RKO (cell line): ENCODE measurements around the gene SIK3.

Source experiments
- DNase-seq: peaks from one replicate; pipeline ENCODE4 v3.0.0-alpha.2; 2016; ENCODE audit warnings: low spot score

Gene SIK3

DNA sequence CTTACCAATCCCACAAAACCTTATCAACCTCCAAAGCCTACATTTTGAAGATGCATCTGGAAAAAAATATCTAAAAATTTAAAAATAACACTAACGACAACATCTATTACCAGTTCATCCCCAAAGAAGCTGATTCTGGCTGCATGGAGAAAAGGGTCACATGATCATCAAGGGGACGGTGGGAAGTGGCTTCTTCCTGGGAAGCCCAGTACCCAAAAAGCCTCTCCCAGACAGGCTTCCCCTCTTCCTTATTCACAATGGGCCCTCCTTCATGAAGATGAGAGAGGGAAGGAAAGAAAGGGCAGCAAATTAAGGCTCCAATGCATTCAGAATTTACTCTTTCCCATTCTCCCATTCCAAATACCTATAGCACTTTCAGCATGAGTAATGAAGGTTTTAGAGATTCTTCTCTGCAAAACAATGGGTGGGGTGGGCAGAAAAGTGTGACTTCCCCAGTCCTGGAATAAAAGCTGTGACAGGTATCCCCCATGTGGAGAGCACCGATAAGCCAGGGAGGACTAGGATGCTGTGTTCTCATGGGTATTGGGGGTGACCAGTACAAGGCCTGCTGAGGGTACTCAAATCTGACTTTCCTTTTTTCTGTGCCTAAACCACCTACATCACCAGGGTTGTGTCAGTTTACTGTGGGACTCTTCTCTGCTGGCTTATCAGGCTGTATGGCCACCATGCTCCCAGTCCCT is 88.2 kb downstream of the SIK3 start:
- no peak for DNase-seq

DNA sequence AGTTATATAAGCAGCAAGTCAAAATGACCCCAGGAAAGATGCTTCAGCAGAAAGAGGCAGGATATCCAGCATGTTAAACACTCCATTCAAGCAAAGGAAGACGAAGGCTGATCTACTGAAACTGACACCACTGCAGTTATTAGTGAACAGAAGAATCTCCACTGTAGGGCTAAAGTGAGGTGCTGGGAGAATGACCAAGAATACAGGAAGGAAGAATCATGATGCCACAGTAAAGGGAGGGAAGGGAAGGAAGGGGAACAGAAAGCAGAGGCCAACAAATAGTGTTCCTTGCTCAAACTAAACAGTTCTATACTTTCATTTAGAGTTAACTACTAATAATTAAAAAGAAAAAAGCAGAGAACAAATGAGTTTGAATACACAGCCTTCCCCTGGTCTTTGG is 92.5 kb downstream of the SIK3 start:
- DNase-seq: no peak

DNA sequence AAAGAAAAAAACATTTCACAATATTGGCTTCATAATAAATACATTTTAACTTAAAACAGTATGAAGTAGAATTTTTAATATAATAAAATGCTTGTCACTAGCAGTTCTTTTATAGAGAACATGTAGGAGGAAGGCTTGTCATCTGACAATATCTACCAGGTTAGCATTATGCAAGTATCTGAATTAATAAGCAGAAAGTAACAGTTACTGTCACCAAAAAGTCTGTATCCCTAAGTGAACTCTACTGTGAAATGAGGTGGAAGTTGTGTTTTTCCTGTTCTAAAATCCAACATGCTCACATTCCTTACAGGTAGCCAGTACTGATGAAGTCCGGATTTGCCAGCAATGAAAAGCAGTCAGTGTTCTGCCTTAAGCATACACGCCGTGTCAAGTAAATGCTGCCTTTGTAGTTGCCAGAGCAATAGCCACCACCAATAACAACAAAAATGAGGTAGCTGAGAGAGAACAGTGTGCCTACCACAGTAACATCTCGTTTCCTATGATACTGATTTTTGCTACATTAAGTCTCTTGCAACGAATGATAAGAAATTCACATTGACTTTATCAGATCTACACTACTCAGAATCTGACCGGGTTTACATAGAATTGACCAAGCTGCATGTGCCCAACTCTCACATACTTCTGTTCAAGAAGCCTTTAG is 95.5 kb downstream of the SIK3 start:
- DNase-seq: no peak

DNA sequence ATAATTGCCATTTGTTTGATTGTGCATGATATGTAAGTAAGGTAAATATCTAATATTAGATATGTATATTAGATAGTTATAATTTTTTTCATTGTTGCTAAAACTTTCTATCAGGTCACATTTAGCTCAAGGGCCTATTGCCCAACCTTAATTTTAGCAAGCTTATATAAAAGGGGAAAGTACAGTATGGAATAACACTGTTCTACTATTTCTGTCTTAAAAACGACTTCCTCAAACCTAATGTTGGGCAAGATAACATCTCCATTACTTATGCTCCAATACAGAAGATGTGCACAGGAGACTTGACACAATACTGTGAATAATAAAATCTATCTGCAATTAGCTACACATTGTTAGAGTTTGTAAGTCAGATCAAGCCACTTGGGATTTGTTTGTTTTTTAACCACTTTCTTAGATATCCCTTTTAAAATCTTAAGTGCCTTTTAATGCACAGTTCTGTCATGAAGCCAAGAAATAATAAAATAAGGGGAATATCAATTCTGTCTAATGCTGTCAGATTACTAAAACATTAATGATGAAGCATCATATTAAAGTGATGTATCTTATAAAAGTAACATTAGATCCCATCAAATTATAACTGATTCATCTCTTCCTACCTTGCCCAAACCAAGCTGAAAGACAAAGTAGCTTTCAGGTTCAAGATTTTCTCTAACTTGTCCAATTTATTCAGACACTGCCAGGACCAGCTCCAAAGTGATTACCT is 98.1 kb downstream of the SIK3 start:
- DNase-seq: no peak

DNA sequence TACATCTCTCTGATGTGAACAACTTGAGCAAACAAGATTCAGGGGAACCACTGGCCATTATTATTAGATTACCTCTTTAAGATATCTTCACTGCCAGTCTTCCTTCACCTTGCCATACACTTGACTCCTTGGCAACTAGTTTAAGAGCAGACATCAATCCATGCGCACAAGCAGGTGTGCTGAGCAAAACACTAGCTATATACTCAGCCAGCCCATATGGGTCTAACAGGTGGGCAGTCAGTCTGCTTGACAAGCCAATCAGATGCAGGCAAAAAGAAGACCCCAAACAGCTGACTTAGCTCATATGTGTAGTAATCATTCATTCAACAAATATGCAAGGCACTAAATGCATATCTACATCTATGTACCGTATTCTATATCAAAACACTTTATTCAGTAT is 101.2 kb downstream of the SIK3 start:
- no peak for DNase-seq

DNA sequence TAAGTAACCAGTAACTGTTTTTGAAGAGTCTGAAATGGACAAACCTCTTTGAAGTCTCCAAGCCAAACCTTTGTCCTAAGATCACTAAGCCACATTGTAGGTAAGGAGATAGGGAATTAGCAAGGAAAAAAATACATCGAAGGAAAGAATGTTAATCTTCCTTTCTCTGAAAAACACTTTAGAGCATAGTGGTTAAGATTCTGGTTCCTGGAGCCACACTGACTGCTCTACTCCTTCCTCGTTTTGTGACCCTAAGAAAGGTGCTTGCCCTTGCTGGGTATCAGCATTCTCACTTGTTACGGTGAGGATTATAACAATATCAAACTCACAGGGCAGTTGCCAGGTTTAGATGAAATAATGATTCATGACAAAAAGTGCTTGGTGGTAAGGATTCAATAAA is 104.0 kb downstream of the SIK3 start:
- no peak for DNase-seq

DNA sequence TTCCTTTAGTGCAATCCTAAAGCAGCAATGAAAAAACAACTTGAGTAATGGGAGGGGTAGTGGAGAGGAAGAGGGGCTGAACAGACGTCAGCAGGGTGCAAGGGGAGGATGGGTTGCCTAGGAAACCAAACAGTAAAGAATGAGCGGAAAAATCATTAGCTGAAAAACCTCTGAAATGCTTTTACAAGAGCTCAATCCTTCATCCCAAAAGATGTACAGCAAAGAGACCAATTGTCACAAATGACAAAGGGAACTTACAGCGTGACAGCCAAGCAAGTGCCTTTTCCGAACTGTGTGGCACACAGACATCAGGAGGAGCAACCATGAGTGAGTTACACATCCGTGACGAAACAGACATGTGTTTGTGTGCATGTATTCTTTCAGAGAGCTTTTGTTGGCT is 104.6 kb downstream of the SIK3 start:
- DNase-seq: no peak

DNA sequence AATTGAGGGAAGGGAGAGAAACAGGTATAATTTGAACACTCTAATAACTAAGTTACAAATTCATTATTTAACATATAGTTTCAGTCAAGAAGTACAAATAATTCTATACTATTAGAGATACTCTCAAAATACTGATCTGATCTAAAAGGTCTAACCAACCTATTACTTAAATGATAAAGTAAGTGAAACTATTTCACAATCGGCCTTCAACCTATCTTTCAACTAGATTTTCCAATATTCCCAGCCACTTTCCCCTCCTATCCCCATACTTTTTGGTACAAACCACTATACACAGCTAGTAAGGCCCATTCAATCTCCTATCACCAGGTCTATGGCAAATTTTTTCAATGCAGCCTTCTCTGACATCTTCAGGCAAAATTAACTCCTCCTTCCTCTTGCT is 106.7 kb downstream of the SIK3 start:
- no peak for DNase-seq

DNA sequence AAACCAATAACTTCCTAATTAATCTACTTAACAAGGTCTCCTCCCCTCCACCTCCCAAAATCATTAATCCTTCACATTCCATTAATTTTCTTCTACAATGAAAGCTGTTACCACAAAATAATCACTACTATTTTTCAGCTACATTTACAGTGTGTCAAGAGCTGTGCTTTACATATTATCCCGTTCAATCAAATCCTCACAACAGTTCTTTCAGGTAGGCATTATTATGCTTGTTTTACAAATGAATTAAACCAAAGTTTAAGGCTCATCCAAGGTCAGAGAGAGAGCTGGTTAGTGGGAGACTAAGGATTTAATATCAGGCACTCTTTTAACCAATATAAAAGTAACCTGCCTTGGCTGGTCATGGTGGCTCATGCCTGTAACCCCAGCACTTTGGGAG is 107.4 kb downstream of the SIK3 start:
- no peak for DNase-seq

DNA sequence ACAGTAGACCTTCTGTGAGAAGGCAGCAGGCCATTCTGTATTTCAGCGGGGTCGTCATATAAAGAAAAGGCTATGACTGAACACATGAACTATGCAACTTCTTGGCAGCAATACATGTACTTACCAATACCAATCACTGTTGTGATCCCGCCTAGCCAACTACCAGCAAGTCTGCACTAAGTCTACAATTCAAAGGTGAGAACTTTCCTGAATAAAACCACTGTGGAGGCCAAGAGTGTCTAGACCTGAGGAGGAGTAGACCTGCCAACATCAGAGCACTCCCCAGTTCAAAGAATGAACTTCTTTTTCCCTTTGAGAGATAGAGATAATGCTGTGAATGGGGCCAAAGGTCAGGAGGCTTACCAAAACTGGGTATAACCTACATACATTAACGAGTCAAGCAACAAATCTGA is 108.2 kb downstream of the SIK3 start:
- no peak for DNase-seq

DNA sequence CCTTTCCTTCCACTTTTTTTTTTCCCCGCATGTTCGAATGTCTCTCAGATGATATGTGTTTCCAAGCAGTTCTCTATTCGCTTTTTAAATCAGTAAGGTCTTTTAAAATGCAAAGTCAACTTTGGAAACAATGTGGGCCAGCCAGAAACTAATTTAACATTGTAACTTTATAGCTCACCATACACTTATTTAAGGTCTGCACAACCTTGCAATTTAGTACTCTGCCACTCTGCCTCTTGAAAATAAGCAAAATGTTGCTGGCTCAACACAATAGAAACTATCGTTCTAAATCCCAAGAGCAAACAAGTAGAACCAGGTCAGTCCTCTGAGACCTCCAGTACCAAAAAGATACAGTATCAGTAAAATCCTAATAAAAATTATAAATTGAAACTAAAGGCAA is 109.0 kb downstream of the SIK3 start:
- no peak for DNase-seq

DNA sequence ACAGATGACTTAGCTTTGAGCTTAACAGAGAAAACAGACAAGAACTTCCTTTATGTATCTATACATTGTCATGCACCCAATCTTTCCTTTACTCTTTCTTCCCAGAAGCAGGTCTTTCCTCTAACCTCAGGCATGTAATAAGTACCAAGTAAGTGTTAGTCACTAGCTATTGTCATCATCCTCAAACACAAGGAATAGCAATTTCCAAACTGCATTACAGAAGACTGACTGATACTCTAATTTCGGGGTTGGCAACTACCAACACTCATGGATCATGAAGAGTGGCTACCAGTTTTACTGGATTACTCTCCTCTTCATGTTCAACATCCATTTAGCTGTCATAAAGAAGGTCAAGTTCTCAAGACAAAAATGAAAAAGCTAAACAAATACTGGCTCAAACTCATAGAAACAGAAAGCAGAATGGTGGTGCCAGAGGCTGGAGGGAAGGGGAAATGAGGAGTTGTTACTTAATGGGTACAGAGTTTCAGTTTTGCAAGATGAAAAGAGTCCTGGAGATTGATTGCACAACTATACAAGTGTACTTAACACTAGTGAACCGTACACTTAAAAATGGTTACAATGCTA is 111.6 kb downstream of the SIK3 start:
- peak; percentile 79 for DNase-seq

DNA sequence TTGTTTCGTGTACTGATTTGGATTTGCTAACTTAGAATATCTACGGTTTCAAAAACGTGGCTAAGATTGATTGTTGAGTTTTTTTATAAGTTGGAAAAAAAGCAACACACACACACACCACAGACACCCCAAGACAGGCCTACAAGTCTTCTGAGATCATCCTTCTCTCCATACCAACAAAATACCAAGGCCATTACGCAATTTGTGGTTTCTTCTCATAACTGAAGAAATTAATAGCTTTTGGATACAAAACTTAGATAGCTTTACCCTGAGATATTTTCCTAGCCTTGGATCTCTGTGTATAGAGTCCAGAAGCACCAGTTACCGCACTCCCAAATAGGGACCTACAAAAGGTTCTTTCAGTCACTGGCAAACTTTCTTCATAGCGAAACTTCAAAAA is 113.6 kb downstream of the SIK3 start:
- no peak for DNase-seq

DNA sequence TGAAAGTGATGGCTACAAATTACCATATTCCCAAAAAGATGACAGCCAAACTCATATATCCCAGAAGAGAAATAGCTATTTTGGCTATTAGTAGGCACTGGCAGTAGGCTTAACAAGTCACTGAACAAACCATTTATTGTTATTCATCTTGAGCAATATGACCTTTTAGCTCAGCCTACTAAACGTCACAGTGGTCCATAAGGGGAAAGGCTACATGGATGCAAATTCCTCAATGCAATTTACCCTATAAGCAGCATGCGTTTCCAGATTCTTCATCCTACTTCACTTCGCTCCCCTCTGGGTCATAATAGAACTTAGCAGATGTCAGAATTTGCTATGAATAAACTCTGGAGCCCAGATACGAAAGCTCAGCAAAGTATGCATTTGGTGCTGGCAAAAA is 114.0 kb downstream of the SIK3 start:
- no peak for DNase-seq

DNA sequence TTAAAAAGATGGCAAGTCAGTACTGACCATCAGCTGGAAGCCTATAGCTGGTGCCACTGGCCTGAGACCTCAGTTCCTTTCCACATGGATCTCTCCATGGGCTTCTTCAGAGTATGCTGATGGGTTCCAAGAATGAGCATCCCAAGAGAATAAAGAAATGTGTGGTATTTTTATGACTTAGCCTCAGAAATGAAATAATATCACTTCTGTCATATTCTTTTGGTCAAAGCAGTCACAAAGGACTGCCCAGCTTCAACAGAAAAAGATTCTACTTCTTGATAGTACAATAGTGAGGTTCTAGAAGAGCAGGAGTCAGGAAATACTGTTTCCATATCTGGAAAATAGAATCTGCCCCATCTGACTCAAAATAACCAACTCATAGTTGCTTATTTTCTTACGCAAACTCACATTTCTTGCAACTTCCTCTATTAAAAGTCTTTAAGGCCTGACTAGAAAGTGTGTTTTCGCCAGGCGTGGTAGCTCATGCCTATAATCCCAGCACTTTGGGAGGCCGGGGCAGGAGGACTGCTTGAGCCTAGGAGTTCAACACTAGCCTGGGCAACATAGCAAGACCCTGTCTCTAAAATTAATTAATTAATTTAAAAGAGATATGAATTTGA is 116.9 kb downstream of the SIK3 start:
- no peak for DNase-seq

DNA sequence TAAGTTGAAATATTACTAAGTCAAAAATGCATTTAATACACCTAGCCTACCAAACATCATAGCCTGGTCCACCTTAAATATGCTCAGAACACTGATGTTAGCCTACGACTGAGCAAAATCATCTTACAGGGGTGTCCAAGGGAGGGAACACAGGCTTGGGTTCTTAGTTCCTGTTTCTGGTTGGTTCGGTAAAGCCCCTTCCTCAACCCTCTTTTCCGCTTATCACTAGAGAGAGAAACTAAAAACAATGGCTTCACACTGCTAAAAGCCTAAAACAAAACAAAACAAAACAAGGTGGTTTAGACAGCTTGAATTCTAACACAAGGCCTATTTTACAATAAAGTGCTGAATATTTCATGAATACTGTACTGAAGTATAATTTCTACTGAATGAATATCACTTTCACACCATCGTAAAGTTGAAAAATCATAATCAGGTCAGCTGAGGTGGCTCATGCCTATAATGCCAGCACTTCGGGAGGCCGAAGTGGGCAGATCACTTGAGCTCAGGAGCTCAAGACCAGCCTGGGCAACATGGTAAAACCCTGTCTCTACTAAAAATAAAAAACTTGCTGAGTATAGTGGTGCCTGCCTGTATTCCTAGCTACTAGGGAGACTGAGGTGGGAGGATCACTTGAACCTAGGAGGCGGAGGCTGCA is 118.0 kb downstream of the SIK3 start:
- no peak for DNase-seq

DNA sequence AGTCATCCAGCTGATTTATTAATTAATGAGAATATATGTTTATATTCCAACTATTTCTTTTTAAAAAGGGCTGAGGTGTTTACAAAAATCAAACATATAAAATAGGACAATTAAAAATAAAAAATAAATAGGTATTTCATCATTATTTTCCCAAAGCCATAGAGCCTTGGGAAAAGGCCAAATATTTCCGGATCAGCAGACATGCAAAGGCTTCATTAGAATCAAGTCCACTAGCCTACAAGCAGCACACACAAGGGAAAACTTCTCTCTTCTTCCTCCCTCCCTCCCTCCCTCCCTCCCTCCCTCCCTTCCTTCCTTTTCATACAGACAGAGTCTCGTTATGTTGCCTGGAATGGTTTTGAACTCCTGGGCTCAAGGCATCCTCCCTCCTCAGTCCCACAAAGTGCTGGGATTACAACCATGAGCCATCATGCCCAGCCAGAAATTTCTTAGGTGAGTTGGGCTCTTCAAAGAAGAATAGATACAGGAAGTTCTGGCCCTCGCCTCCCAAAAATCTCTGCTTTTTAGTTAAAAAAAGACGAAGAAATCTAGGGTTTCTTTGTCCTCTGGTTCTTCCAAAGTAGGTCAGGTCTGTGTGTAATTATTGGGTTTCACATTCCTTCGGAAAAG is 121.2 kb downstream of the SIK3 start:
- no peak for DNase-seq

DNA sequence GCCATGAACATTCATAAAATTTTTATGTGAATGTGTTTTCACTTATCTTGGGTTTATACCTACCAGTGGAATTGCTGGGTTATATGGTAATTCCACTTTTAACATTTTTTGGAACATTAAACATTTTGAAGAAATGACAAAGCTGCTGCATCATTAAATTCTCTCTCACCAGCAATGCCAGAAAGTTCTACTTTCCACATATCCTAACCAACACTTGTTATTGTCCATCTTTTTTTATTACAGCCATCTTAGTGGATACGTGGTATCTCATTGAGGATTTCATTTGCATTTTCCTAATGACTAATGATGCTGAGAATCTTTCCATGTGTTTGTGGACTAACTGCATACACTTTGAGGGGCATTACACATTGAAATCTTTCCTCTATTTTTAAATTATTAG is 122.6 kb downstream of the SIK3 start:
- DNase-seq: no peak

DNA sequence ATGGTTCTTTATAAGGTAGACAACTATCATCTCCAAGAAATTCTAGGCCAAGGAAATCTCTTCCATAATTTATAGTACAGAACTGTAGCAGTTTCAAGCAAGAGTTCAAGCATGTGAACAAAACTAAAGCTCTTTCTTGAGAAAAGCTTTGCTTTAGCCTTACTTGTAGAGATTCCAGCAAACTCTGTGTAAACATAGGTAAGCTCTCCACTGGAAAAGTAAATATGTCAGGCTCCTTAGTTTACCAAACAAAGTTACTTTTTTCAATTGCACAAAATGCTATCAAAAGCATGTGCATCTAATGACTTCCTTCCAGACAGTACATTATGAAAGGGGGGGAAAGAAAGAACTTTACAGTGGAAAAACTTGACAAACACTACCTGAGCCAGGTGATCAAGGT is 125.0 kb downstream of the SIK3 start:
- DNase-seq: no peak

DNA sequence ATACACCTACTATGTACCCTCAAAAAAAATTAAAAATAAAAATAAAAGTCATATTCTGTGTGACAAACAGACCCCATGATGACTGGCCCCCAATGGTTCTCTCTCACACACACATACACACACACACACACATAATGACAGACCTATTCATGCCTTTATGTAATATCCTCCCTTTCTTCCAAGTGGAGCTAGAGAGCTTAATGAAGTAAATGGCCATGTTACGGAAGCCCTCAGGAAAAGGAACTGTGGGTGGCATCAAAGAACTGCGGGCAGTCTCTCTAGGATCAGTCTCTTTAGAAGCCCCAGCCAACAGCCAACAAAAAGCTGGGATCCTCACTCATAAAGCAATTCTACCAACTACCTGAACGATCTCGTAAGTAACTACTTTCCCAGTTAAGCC is 125.5 kb downstream of the SIK3 start:
- no peak for DNase-seq

DNA sequence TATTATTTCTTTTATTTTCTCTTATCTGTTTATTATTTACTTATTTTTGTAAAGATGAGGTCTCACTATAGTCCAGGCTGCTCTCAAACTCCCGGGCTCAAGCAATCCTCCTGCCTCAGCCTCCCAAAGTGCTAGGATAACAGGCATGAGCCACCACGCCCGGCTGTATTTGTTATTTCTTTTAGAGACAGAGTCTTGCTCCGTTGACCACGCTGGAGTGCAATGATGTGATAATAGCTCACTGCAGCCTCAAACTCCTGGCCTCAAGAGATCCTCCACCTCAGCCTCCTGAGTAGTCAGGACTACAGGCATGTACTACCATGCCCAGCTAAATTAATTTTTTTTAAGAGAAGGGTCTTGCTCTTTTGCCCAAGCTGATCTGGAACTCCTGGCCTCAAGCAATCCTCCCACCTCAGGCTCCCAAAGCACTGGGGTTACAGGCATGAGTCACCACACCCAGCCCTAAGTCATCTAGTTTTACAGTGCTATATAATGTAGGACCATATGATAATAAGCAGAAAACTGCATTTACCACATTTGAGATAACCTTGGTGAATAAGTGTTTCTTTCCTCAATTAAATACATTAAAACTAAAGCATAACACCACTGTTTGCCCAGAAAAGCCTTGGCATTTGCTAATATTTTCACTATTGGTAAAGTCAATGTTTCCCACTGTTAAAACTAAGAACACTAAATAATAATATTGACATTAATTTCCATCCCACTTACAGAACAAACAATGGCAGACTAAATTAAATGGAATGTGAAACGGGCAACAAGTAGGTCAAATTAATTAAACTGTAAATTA is 127.5 kb downstream of the SIK3 start:
- no peak for DNase-seq
